Measurements from ENCODE around the gene DOK4.

DOK4 gene

DNA sequence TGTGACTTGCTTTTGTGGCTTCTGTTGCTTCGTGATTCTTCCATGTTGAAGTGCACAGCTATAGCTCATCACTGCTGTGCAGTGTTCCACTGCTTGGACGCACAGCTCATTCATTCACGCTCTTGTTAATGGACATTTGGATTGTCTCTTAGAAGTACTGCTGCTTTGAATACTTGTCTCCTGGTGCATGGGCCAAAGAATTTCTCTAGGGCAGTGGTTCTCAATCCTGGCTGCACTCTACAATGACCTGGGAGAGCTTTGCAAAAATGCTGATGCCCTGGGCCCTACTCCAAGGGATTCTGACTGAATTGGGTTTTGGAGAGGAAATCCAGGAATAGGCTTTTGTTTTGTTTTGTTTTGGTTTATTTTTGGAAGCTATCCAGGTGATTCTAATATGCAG is 61.7 kb downstream of the DOK4 start:
- no CpG with 5 or more reads among the region's 3 CpGs for WGBS (ENCODE audit: insufficient coverage, insufficient read length)
- H3K9me3 ChIP-seq (ENCODE audit: control insufficient read depth, insufficient read depth, low read length) = no peaks in the 10 kb centered on the region
- H3K36me3 ChIP-seq (ENCODE audit: control insufficient read depth, insufficient read depth, low read length) = peaks cover 4% of the 10 kb centered on the region
- no peak for DNase-seq (ENCODE audit: low read depth, low spot score)
- H3K27ac ChIP-seq (ENCODE audit: low read length) = no peak overlapping the region
- no peaks in the 10 kb centered on the region for H3K4me1 ChIP-seq (ENCODE audit: control insufficient read depth, insufficient read depth, low read length)
- no peaks in the 10 kb centered on the region for H3K27me3 ChIP-seq (ENCODE audit: control insufficient read depth, insufficient read depth, low read length)
- H3K4me3 ChIP-seq (ENCODE audit: low read length) = no peak overlapping the region

DNA sequence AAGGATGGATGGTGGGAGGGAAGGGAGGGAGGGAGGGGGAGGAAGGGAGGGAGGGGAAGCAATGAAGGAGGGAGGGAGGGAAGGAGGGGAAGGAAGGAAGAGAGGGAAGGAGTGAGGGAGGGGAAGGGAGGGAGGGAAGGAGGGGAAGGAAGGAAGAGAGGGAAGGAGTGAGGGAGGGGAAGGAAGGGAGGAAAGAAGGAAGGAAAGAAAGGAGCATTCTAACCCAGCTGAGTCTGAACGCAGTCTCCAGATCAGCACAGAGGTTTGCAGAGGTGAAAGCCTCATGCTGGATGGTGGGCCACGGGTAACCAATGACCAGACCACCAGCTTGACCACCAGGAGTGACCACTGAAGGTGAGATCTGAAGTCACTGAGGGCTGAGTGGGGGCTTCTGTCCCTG is 63.1 kb downstream of the DOK4 start:
- WGBS (ENCODE audit: insufficient coverage, insufficient read length) = no CpG with 5 or more reads among the region's 2 CpGs

DNA sequence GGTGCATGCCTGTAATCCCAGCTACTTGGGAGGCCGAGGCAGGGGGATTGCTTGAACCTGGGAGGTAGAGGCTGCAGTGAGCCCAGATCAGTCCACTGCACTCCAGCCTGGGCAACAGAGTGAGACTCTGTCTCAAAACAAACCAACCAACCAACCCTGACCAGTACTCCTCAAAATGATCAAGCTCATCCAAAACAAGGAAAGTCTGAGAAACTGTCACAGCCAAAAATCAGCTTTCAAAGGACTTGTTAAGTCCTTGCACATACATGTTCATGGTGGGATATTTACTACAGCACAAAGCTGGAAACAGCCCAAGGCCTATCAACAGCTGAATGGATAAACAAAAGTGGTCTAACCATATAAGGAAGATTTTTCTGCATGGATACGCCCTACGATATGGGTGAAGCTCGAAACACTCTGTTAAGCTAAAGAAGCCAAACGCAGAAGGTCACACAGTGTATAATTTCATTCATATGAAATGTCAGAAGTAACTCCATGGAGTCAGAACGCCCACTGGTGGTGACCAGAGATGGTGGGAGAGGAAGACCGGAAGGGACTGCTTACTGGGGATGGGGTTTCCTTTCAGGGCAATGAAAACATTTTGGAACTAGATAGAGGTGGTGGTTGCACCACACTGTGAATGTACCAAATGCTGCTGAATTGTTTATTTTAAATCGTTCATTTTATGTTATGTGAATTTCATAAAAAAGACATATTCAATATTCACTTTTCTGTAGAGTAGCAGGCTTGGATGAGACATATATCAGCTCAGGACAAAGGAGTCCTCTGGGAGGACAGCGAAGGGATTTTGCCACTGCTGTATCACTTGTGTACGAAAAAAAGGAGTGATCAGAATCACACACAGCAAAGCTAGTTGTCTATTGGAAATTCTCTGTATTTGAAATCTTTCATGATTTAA is 64.0 kb downstream of the DOK4 start:
- WGBS (ENCODE audit: insufficient coverage, insufficient read length) = no CpG with 5 or more reads among the region's 10 CpGs
- no peak overlapping the region for H3K27ac ChIP-seq (ENCODE audit: low read length)
- no peaks in the 10 kb centered on the region for H3K36me3 ChIP-seq (ENCODE audit: control insufficient read depth, insufficient read depth, low read length)
- no peaks in the 10 kb centered on the region for H3K9me3 ChIP-seq (ENCODE audit: control insufficient read depth, insufficient read depth, low read length)
- no peaks in the 10 kb centered on the region for H3K4me1 ChIP-seq (ENCODE audit: control insufficient read depth, insufficient read depth, low read length)
- H3K4me3 ChIP-seq (ENCODE audit: low read length) = no peak overlapping the region
- DNase-seq (ENCODE audit: low read depth, low spot score) = no peak
- H3K27me3 ChIP-seq (ENCODE audit: control insufficient read depth, insufficient read depth, low read length) = no peaks in the 10 kb centered on the region

More for the DNA sequence above, 63.1 kb downstream of the DOK4 start:
- no peak overlapping the region for H3K4me3 ChIP-seq (ENCODE audit: low read length)
- no peak for DNase-seq (ENCODE audit: low read depth, low spot score)
- no peaks in the 10 kb centered on the region for H3K36me3 ChIP-seq (ENCODE audit: control insufficient read depth, insufficient read depth, low read length)
- H3K27me3 ChIP-seq (ENCODE audit: control insufficient read depth, insufficient read depth, low read length) = no peaks in the 10 kb centered on the region
- no peak overlapping the region for H3K27ac ChIP-seq (ENCODE audit: low read length)
- no peaks in the 10 kb centered on the region for H3K9me3 ChIP-seq (ENCODE audit: control insufficient read depth, insufficient read depth, low read length)
- no peaks in the 10 kb centered on the region for H3K4me1 ChIP-seq (ENCODE audit: control insufficient read depth, insufficient read depth, low read length)

Data from iPS DF 6.9 (cell line).